Measurements from ENCODE around the gene RNF14. TPM values are rescaled to one million over a fixed set of nuclear protein-coding genes. Genes with fewer than 3 reads are reported as not detected.

RNF14 gene
- total RNA-seq, 1 experiment from 2014 or later = 72.1 TPM

GRCh38 chr5:141934099-141934844 is 34.6 kb upstream of the RNF14 start:
- Histone ChIP-seq H3K4me3 (ENCODE audit: low read depth in 2 of 2, low read length in 2 of 2) (no peak overlapping the region), H3K27me3 (ENCODE audit: control insufficient read depth, insufficient read depth, low read length) (no peaks in the 10 kb centered on the region), H3K36me3 (ENCODE audit: control insufficient read depth, insufficient read depth, low read length) (peaks cover 16% of the 10 kb centered on the region), H3K27ac (ENCODE audit: low read length) (no peak overlapping the region), H3K9me3 (ENCODE audit: control insufficient read depth, insufficient read depth, low read depth, low read length) (no peaks in the 10 kb centered on the region), H3K4me1 (ENCODE audit: control insufficient read depth, insufficient read depth, low read length) (no peaks in the 10 kb centered on the region)
- POLR2A ChIA-PET = no interaction called here
- in situ Hi-C loops (cut with HindIII; ENCODE audit: low pct_unique_long_range_greater_than_20kb, low sequenced_read_pairs) (no loop called here), intact Hi-C loops (cut with micrococcal nuclease; ENCODE audit: unreplicated experiment) (no loop called here)
- BruUV-seq (replicated peaks) = no TSS peak
- CTCF ChIA-PET = interaction anchor here (0.7 kb wide), 1 partner anchor 19 kb away, joined by 4 read pairs; no protein-coding TSS in a partner anchor
- TF ChIP-seq TCF7L2 (IDR thresholded peaks at IDR 0.05; ENCODE audit: low read depth, low read length) (no peak), REST (IDR thresholded peaks at IDR 0.05; ENCODE audit: insufficient read depth in 1 of 2, low read depth in 2 of 2, low read length in 1 of 2) (no peak), SIN3A (IDR thresholded peaks at IDR 0.05; ENCODE audit: borderline replicate concordance, insufficient read depth, low read depth, low read length) (no peak), CTCF (IDR thresholded peaks at IDR 0.05) (no peak), POLR2AphosphoS5 (IDR thresholded peaks at IDR 0.05; ENCODE audit: low read depth, low read length) (no peak)
- DNase-seq (ENCODE audit: low read depth, low spot score) (no peak), ATAC-seq (no peak)

- Histone ChIP-seq H3K36me3 (ENCODE audit: control insufficient read depth, insufficient read depth, low read length) (peaks cover 16% of the 10 kb centered on the region), H3K9me3 (ENCODE audit: control insufficient read depth, insufficient read depth, low read depth, low read length) (no peaks in the 10 kb centered on the region), H3K4me3 (ENCODE audit: low read depth in 2 of 2, low read length in 2 of 2) (no peak overlapping the region), H3K4me1 (ENCODE audit: control insufficient read depth, insufficient read depth, low read length) (no peaks in the 10 kb centered on the region), H3K27me3 (ENCODE audit: control insufficient read depth, insufficient read depth, low read length) (no peaks in the 10 kb centered on the region), H3K27ac (ENCODE audit: low read length) (no peak overlapping the region)
- in situ Hi-C loops (cut with HindIII; ENCODE audit: low pct_unique_long_range_greater_than_20kb, low sequenced_read_pairs) (no loop called here), intact Hi-C loops (cut with micrococcal nuclease; ENCODE audit: unreplicated experiment) (no loop called here)
- DNase-seq (ENCODE audit: low read depth, low spot score) (no peak), ATAC-seq (no peak)
- ChIA-PET POLR2A (no interaction called here), CTCF (no interaction called here)
- BruUV-seq (replicated peaks) = no TSS peak
- TF ChIP-seq CTCF (IDR thresholded peaks at IDR 0.05) (no peak), REST (IDR thresholded peaks at IDR 0.05; ENCODE audit: insufficient read depth in 1 of 2, low read depth in 2 of 2, low read length in 1 of 2) (no peak), TCF7L2 (IDR thresholded peaks at IDR 0.05; ENCODE audit: low read depth, low read length) (no peak), SIN3A (IDR thresholded peaks at IDR 0.05; ENCODE audit: borderline replicate concordance, insufficient read depth, low read depth, low read length) (no peak), POLR2AphosphoS5 (IDR thresholded peaks at IDR 0.05; ENCODE audit: low read depth, low read length) (no peak)
These were observed 33.4 kb upstream of the RNF14 start for GRCh38 chr5:141935538-141935937.
